HCT116 (cell line): ENCODE data around the gene NBAS. TPM values are rescaled to one million over a fixed set of nuclear protein-coding genes. Genes with fewer than 3 reads are reported as not detected.

Source experiments
- ATAC-seq: fragments of 200-7000 bp; cut with Tn5 transposase; 2 replicates; pipeline ENCODE4 v1.9.1; 2020; ENCODE audit warnings: mild to moderate bottlenecking, moderate library complexity
- BruUV-seq: library from RNA; stranded (reverse); fragments of 400-500 nt; replicated peaks from 2 replicates; lab custom pipeline; 2021; lab: Mats Ljungman, UMichigan
- CTCF ChIA-PET: fragments of 300-600 bp; sonication (Branson Sonifier 250); formaldehyde crosslinking; loops from one replicate; lab custom pipeline; 2021; ENCODE audit warnings: antibody characterized with exemption; lab: Charles Lee
- POLR2A ChIA-PET: fragments of 300-600, 350-600 bp; sonication (Branson Sonifier 250); formaldehyde crosslinking; loops from one replicate; lab custom pipeline; 2021; ENCODE audit warnings: antibody characterized with exemption; lab: Charles Lee
- RAD21 ChIA-PET, 2 experiments: fragments of 300-600 bp; sonication (Branson Sonifier 250); formaldehyde crosslinking; loops; one replicate each; lab custom pipeline; 2023; ENCODE audit warnings: low total read pairs in 2 of 2; ENCODE audit not compliant: uncharacterized antibody in 2 of 2, unreplicated experiment in 2 of 2, low non-redundant PET in 1 of 2; lab: Charles Lee
- DNase-seq: peaks from one replicate; pipeline ENCODE4 v3.0.0-alpha.2; 2010; ENCODE audit warnings: low read depth, low spot score
- H2AFZ ChIP-seq: fragments of 200-600 bp; shearing (Covaris generic), sonication (generic); 2 replicates; pipeline ENCODE4 v1.6.1; 2017; ENCODE audit warnings: low read depth, mixed run types, mixed read lengths, antibody characterized with exemption, low read length; ENCODE audit not compliant: poor library complexity, severe bottlenecking
- H3K27ac ChIP-seq: 2 replicates; pipeline ENCODE4 v1.5.1; 2012; ENCODE audit warnings: low read depth, low read length
- H3K27me3 ChIP-seq: fragments of 200-600 bp; sonication (generic); 2 replicates; pipeline ENCODE4 v1.6.1; 2016; ENCODE audit warnings: mixed run types, low read length, mixed read lengths; ENCODE audit not compliant: insufficient read depth
- H3K36me3 ChIP-seq, 2 experiments: fragments of 200-500 bp in 1 of 2; fragments of 200-600 bp in 1 of 2; sonication (Bioruptor generic) in 1 of 2; sonication (generic) in 1 of 2; 2 replicates each; pipeline versions ENCODE4 v1.5.1 to v1.6.1; 2014 to 2016; ENCODE audit warnings: low read length in 2 of 2, inconsistent platforms in 1 of 2, mixed read lengths in 1 of 2, mixed run types in 1 of 2; ENCODE audit not compliant: insufficient read depth in 2 of 2, control insufficient read depth in 1 of 2
- H3K4me1 ChIP-seq, 2 experiments: fragments of 200-600 bp in 1 of 2; sonication (generic) in 1 of 2; 2 replicates each; pipeline versions ENCODE4 v1.5.1 to v1.6.1; 2012 to 2017; ENCODE audit warnings: low read length in 2 of 2, inconsistent platforms in 1 of 2, mild to moderate bottlenecking in 1 of 2, mixed read lengths in 1 of 2, mixed run types in 1 of 2, moderate library complexity in 1 of 2; ENCODE audit not compliant: insufficient read depth in 2 of 2, control insufficient read depth in 1 of 2
- H3K4me2 ChIP-seq: fragments of 200-600 bp; sonication (generic); 2 replicates; pipeline ENCODE4 v1.6.1; 2017; ENCODE audit warnings: mixed run types, low read length, mixed read lengths
- H3K4me3 ChIP-seq, 2 experiments: fragments of 200-600 bp in 1 of 2; sonication (generic) in 1 of 2; replicated peaks in 1 of 2; 2 replicates each; pipeline ENCODE4 v1.5.1; 2011 to 2016; ENCODE audit warnings: low read length in 2 of 2, control low read depth in 1 of 2, low read depth in 1 of 2, mild to moderate bottlenecking in 1 of 2, mixed read lengths in 1 of 2, mixed run types in 1 of 2
- H3K79me2 ChIP-seq: fragments of 200-600 bp; sonication (generic); 2 replicates; pipeline ENCODE4 v1.6.1; 2017; ENCODE audit warnings: mild to moderate bottlenecking, mixed run types, low read length, moderate library complexity, mixed read lengths; ENCODE audit not compliant: insufficient read depth
- H3K9ac ChIP-seq: fragments of 200-600 bp; sonication (generic); 2 replicates; pipeline ENCODE4 v1.6.1; 2016; ENCODE audit warnings: low read length, mixed read lengths
- H3K9me2 ChIP-seq: fragments of 200-600 bp; sonication (generic), shearing (Covaris generic); 2 replicates; pipeline ENCODE4 v1.6.1; 2017; ENCODE audit warnings: mixed run types, mild to moderate bottlenecking, moderate library complexity; ENCODE audit not compliant: insufficient read depth
- H3K9me3 ChIP-seq, 2 experiments: fragments of 200-500 bp in 1 of 2; fragments of 200-600 bp in 1 of 2; sonication (Bioruptor generic) in 1 of 2; sonication (generic) in 1 of 2; 2 replicates each; pipeline ENCODE4 v1.6.1; 2014 to 2017; ENCODE audit warnings: low read length in 2 of 2, mixed read lengths in 2 of 2, inconsistent platforms in 1 of 2, low read depth in 1 of 2, mild to moderate bottlenecking in 1 of 2, mixed run types in 1 of 2, moderate library complexity in 1 of 2; ENCODE audit not compliant: control insufficient read depth in 1 of 2, insufficient read depth in 1 of 2
- H4K20me1 ChIP-seq: fragments of 200-600 bp; sonication (generic), shearing (Covaris generic); 2 replicates; pipeline ENCODE4 v1.6.1; 2017; ENCODE audit warnings: mixed run types, mild to moderate bottlenecking, moderate library complexity; ENCODE audit not compliant: insufficient read depth
- ATF3 ChIP-seq: IDR thresholded peaks from 2 replicates; pipeline ENCODE4 v1.6.1; 2012
- CBX3 ChIP-seq: IDR thresholded peaks from 2 replicates; pipeline ENCODE4 v1.6.1; 2012; ENCODE audit warnings: low read depth
- ELF1 ChIP-seq: IDR thresholded peaks from 2 replicates; pipeline ENCODE4 v1.6.1; 2012; ENCODE audit warnings: low read depth, borderline replicate concordance
- EZH2 ChIP-seq: fragments of 200-600 bp; sonication (generic); IDR thresholded peaks from 2 replicates; pipeline ENCODE4 v1.6.1; 2017; ENCODE audit warnings: antibody characterized with exemption, mixed run types
- EZH2phosphoT487 ChIP-seq: fragments of 200-600 bp; IDR thresholded peaks from 2 replicates; pipeline ENCODE4 v1.6.1; 2018; ENCODE audit warnings: antibody characterized with exemption, borderline replicate concordance
- RAD21 ChIP-seq: IDR thresholded peaks from 2 replicates; pipeline ENCODE4 v1.6.1; 2012; ENCODE audit warnings: low read depth, mild to moderate bottlenecking
- SP1 ChIP-seq: IDR thresholded peaks from 2 replicates; pipeline ENCODE4 v1.6.1; 2012; ENCODE audit warnings: low read depth
- SRF ChIP-seq: IDR thresholded peaks from 2 replicates; pipeline ENCODE4 v1.6.1; 2012; ENCODE audit warnings: low read depth
- ZBTB33 ChIP-seq: IDR thresholded peaks from 2 replicates; pipeline ENCODE4 v1.6.1; 2011; ENCODE audit warnings: mild to moderate bottlenecking, low read length, moderate library complexity; ENCODE audit not compliant: insufficient replicate concordance; ENCODE audit errors: extremely low read depth
- intact Hi-C: fragments of 100-400 bp; cut with micrococcal nuclease; formaldehyde crosslinking; loops from 2 replicates; pipeline ENCODE4 v1.10.0; 2022
- total RNA-seq: library from RNA; stranded (reverse); gene quantifications from one replicate; pipeline ENCODE4 v1.2.1, GENCODE V29; 2021; ENCODE audit not compliant: unreplicated experiment
- TF ChIP-seq, protein P1 (sequence below): IDR thresholded peaks from 2 replicates; pipeline ENCODE4 v1.6.1; 2012; ENCODE audit warnings: low read depth

NBAS gene
- total RNA-seq, 1 experiment from 2014 or later: 32.8 TPM

GRCh38 chr2:15399241-15399640 lies 161.9 kb downstream of the NBAS start (continued):
- TF ChIP-seq ZBTB33 (no peak), ELF1 (no peak), RAD21 (no peak)

DNA sequence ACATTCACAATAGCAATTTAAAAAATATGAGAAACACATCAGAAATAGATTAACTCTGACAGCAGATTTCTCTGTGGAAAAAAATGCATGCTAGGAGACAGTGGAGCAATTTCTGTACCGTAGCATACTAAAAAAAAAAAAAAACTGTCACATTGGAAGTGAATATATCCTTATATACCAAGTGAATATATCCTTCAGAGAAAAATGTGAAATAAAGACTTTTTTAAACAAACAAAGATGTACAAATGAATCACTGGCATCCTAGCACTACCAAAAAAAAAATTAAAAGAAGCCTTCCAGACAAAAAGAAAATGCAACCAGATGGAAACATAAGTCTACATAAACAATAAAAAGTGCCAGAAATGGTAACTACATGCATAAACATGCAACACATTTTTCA lies 169.4 kb downstream of the NBAS start:
- ChIA-PET CTCF (no interaction called here), RAD21 (no interaction called here), POLR2A (no interaction called here)
- Histone ChIP-seq H3K9ac (no peak overlapping the region), H3K9me3 (no peaks in the 10 kb centered on the region), H3K4me3 (no peak overlapping the region), H3K4me2 (no peak overlapping the region), H3K36me3 (no peaks in the 10 kb centered on the region), H2AFZ (no peak overlapping the region), H3K9me2 (no peaks in the 10 kb centered on the region), H3K27me3 (no peaks in the 10 kb centered on the region), H4K20me1 (no peaks in the 10 kb centered on the region), H3K27ac (no peak overlapping the region), H3K79me2 (no peaks in the 10 kb centered on the region), H3K4me1 (peaks cover 0 to 7% of the 10 kb centered on the region in 2 experiments; a peak in 1 of 4 replicates)
- intact Hi-C loops: no loop called here
- no peak for DNase-seq
- BruUV-seq: no TSS peak
- no peak for TF ChIP-seq EZH2phosphoT487
- TF ChIP-seq ELF1: no peak
- TF ChIP-seq, protein P1, sequence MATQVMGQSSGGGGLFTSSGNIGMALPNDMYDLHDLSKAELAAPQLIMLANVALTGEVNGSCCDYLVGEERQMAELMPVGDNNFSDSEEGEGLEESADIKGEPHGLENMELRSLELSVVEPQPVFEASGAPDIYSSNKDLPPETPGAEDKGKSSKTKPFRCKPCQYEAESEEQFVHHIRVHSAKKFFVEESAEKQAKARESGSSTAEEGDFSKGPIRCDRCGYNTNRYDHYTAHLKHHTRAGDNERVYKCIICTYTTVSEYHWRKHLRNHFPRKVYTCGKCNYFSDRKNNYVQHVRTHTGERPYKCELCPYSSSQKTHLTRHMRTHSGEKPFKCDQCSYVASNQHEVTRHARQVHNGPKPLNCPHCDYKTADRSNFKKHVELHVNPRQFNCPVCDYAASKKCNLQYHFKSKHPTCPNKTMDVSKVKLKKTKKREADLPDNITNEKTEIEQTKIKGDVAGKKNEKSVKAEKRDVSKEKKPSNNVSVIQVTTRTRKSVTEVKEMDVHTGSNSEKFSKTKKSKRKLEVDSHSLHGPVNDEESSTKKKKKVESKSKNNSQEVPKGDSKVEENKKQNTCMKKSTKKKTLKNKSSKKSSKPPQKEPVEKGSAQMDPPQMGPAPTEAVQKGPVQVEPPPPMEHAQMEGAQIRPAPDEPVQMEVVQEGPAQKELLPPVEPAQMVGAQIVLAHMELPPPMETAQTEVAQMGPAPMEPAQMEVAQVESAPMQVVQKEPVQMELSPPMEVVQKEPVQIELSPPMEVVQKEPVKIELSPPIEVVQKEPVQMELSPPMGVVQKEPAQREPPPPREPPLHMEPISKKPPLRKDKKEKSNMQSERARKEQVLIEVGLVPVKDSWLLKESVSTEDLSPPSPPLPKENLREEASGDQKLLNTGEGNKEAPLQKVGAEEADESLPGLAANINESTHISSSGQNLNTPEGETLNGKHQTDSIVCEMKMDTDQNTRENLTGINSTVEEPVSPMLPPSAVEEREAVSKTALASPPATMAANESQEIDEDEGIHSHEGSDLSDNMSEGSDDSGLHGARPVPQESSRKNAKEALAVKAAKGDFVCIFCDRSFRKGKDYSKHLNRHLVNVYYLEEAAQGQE: no peak
- TF ChIP-seq CBX3: no peak
- no peak for TF ChIP-seq SRF
- TF ChIP-seq SP1: no peak
- no peak for TF ChIP-seq EZH2
- TF ChIP-seq ATF3: no peak
- no peak for ATAC-seq
